ENCODE data around the gene FNDC3A.

FNDC3A gene

DNA sequence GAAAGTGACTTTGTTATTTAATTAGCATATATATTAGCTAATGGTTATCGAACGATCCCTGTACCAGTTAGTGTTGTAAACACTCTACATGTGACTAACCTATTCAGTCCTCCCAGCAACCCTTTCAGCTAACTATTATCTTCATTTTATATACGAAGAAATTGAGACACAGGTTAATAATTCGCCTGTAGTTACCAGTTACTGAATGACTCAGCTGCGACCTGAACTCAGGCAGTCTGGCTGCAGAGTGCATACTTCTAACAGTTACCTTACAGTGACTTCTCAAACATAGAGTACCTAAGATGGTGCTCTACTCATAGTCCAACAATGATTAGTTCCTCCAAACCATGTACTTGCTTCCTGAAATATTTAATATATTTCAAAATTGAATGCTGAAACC, 117.7 kb downstream of the FNDC3A start:
- Histone ChIP-seq H3K4me3 (ENCODE audit: insufficient read depth, low read length, poor library complexity, severe bottlenecking) (no peak overlapping the region), H3K79me2 (ENCODE audit: insufficient read depth, low read length) (no peaks in the 10 kb centered on the region), H3K36me3 (ENCODE audit: low read length) (no peaks in the 10 kb centered on the region), H2AFZ (ENCODE audit: low read depth, low read length, severe bottlenecking) (no peak overlapping the region), H3K27me3 (ENCODE audit: low read length) (no peaks in the 10 kb centered on the region), H3K4me2 (ENCODE audit: low read depth, low read length, poor library complexity, severe bottlenecking) (no peak overlapping the region), H3F3A (ENCODE audit: insufficient read depth) (no peaks in the 10 kb centered on the region), H3K9me2 (replicated peaks; ENCODE audit: insufficient read depth, low read length) (no peaks in the 10 kb centered on the region), H4K20me1 (ENCODE audit: low read depth, low read length) (no peaks in the 10 kb centered on the region), H3K9ac (ENCODE audit: low read length) (no peak overlapping the region), H3K9me3 (ENCODE audit: insufficient read depth, low read length) (no peaks in the 10 kb centered on the region), H3K27ac (ENCODE audit: low read depth, low read length) (no peak overlapping the region)
- TF ChIP-seq, protein P1, sequence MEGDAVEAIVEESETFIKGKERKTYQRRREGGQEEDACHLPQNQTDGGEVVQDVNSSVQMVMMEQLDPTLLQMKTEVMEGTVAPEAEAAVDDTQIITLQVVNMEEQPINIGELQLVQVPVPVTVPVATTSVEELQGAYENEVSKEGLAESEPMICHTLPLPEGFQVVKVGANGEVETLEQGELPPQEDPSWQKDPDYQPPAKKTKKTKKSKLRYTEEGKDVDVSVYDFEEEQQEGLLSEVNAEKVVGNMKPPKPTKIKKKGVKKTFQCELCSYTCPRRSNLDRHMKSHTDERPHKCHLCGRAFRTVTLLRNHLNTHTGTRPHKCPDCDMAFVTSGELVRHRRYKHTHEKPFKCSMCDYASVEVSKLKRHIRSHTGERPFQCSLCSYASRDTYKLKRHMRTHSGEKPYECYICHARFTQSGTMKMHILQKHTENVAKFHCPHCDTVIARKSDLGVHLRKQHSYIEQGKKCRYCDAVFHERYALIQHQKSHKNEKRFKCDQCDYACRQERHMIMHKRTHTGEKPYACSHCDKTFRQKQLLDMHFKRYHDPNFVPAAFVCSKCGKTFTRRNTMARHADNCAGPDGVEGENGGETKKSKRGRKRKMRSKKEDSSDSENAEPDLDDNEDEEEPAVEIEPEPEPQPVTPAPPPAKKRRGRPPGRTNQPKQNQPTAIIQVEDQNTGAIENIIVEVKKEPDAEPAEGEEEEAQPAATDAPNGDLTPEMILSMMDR (IDR thresholded peaks at IDR 0.05; ENCODE audit: insufficient read depth, low read length, poor library complexity, severe bottlenecking), result no peak
- no peak for TF ChIP-seq EZH2phosphoT487 (conservative IDR thresholded peaks at IDR 0.05; ENCODE audit: low read length)

DNA sequence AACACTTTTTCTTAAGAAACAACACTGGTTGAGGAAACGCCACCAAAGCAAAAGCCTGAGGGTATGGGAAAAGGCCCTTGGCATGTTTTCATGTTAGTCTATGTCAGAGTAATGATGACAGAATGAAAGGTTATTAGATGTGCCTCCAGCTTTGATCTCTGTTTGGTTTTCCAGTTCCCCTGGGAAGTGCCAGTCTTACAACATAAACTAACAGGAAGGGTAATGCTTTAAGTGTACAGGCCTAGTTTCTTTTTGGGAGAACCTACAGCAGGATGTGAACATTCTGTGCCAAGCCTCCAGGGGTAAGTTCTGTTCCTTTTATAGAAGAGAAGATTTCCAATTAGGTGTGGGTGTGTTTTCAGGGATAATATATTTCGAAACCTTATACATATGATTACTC, 121.7 kb downstream of the FNDC3A start:
- no peak overlapping the region for H2AFZ ChIP-seq (ENCODE audit: low read depth, low read length, severe bottlenecking)
- TF ChIP-seq, protein P1 (IDR thresholded peaks at IDR 0.05; ENCODE audit: insufficient read depth, low read length, poor library complexity, severe bottlenecking), result no peak
- TF ChIP-seq EZH2phosphoT487 (conservative IDR thresholded peaks at IDR 0.05; ENCODE audit: low read length), result no peak
- no peaks in the 10 kb centered on the region for H3K27me3 ChIP-seq (ENCODE audit: low read length)
- no peaks in the 10 kb centered on the region for H3K79me2 ChIP-seq (ENCODE audit: insufficient read depth, low read length)
- no peak overlapping the region for H3K4me2 ChIP-seq (ENCODE audit: low read depth, low read length, poor library complexity, severe bottlenecking)
- no peak overlapping the region for H3K4me3 ChIP-seq (ENCODE audit: insufficient read depth, low read length, poor library complexity, severe bottlenecking)
- H3K27ac ChIP-seq (ENCODE audit: low read depth, low read length), result no peak overlapping the region
- no peaks in the 10 kb centered on the region for H3K9me2 ChIP-seq (replicated peaks; ENCODE audit: insufficient read depth, low read length)
- no peak overlapping the region for H3K9ac ChIP-seq (ENCODE audit: low read length)
- H3F3A ChIP-seq (ENCODE audit: insufficient read depth), result no peaks in the 10 kb centered on the region
- H3K36me3 ChIP-seq (ENCODE audit: low read length), result no peaks in the 10 kb centered on the region
- no peaks in the 10 kb centered on the region for H4K20me1 ChIP-seq (ENCODE audit: low read depth, low read length)
- H3K9me3 ChIP-seq (ENCODE audit: insufficient read depth, low read length), result no peaks in the 10 kb centered on the region

DNA sequence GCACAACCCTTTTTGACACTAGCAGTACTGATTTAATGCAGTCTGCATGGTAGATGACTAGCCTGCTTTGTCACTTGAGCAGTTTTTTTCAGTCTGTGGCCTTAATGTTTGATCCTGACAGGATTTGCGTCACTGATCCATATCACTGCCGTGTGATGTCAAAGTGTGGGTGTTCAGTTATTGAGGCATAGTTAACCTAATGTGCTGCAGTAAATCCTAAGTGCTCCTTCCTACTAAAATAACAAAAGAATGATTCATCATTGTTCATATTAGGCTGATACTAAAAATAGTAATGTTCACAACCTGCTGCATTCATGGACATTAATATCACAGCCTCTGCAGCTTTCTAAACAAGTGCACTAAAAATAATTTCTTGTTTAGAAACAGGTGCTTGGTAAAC, 122.5 kb downstream of the FNDC3A start:
- Histone ChIP-seq H3K9me3 (ENCODE audit: insufficient read depth, low read length) (no peaks in the 10 kb centered on the region), H3K79me2 (ENCODE audit: insufficient read depth, low read length) (no peaks in the 10 kb centered on the region), H2AFZ (ENCODE audit: low read depth, low read length, severe bottlenecking) (no peak overlapping the region), H3K27ac (ENCODE audit: low read depth, low read length) (no peak overlapping the region), H3K4me3 (ENCODE audit: insufficient read depth, low read length, poor library complexity, severe bottlenecking) (no peak overlapping the region), H3K27me3 (ENCODE audit: low read length) (no peaks in the 10 kb centered on the region), H3K4me2 (ENCODE audit: low read depth, low read length, poor library complexity, severe bottlenecking) (no peak overlapping the region), H3K9ac (ENCODE audit: low read length) (no peak overlapping the region), H3K9me2 (replicated peaks; ENCODE audit: insufficient read depth, low read length) (no peaks in the 10 kb centered on the region), H3F3A (ENCODE audit: insufficient read depth) (no peaks in the 10 kb centered on the region), H3K36me3 (ENCODE audit: low read length) (no peaks in the 10 kb centered on the region), H4K20me1 (ENCODE audit: low read depth, low read length) (no peaks in the 10 kb centered on the region)
- TF ChIP-seq, protein P1 (IDR thresholded peaks at IDR 0.05; ENCODE audit: insufficient read depth, low read length, poor library complexity, severe bottlenecking), result no peak
- TF ChIP-seq EZH2phosphoT487 (conservative IDR thresholded peaks at IDR 0.05; ENCODE audit: low read length), result no peak
